ENCODE results near the gene GLYATL1.

Gene GLYATL1

DNA sequence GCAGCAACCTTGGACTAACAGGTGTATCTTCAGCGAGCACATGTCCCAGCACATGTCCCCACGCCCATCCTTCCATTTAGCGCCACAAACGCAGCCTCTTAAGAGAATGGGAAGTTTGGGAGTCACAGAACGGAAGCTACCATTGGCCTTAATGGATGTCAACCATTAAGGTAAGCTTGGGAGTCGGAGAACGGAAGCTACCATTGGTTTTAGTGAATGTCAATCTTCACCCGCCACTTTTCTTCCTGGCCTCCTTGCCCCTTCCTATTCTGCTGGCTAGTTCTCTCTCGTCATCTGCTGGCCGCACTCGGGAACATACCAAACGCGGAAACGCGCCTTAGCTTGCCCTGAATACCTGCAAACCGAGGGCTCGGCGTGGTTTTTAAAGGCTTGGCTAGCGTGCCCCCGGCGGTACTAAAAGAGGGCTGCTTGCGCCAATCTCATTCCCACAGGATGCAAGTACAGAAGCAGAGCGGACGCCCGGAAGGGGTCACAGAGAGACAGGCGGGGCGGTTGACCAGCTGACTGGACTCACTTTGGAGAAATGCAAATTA lies 24.3 kb downstream of the GLYATL1 start:
- CTCF ChIA-PET, result no interaction called here
- DNase-seq (ENCODE audit: extremely low spot score), result no peak

GRCh38 chr11:58965246-58965985 lies 26.1 kb downstream of the GLYATL1 start:
- DNase-seq (ENCODE audit: extremely low spot score), result no peak
- ChIA-PET CTCF (no interaction called here), POLR2A (no interaction called here)
- TF ChIP-seq SUZ12 (IDR thresholded peaks at IDR 0.05) (no peak), FOXK2 (IDR thresholded peaks at IDR 0.05) (no peak), LEF1 (IDR thresholded peaks at IDR 0.05; ENCODE audit: borderline replicate concordance) (no peak), BHLHE40 (IDR thresholded peaks at IDR 0.05; ENCODE audit: borderline replicate concordance) (no peak), TARDBP (IDR thresholded peaks at IDR 0.05) (no peak), NFRKB (IDR thresholded peaks at IDR 0.05) (no peak)

More for the DNA sequence above, 24.3 kb downstream of the GLYATL1 start:
- TF ChIP-seq ELF4 (IDR thresholded peaks at IDR 0.05), result no peak
- no peak for TF ChIP-seq TARDBP (IDR thresholded peaks at IDR 0.05)
- TF ChIP-seq NFRKB (IDR thresholded peaks at IDR 0.05), result no peak
- TF ChIP-seq LEF1 (IDR thresholded peaks at IDR 0.05; ENCODE audit: borderline replicate concordance), result no peak
- TF ChIP-seq SUZ12 (IDR thresholded peaks at IDR 0.05), result no peak
- TF ChIP-seq HDGF (IDR thresholded peaks at IDR 0.05; ENCODE audit: borderline replicate concordance), result no peak
- TF ChIP-seq BHLHE40 (IDR thresholded peaks at IDR 0.05; ENCODE audit: borderline replicate concordance), result no peak
- TF ChIP-seq FOXK2 (IDR thresholded peaks at IDR 0.05), result no peak
- no peak for TF ChIP-seq FOXA1 (IDR thresholded peaks at IDR 0.05)
- no peak for TF ChIP-seq ZNF384 (IDR thresholded peaks at IDR 0.05)
- POLR2A ChIA-PET, result no interaction called here

DNA sequence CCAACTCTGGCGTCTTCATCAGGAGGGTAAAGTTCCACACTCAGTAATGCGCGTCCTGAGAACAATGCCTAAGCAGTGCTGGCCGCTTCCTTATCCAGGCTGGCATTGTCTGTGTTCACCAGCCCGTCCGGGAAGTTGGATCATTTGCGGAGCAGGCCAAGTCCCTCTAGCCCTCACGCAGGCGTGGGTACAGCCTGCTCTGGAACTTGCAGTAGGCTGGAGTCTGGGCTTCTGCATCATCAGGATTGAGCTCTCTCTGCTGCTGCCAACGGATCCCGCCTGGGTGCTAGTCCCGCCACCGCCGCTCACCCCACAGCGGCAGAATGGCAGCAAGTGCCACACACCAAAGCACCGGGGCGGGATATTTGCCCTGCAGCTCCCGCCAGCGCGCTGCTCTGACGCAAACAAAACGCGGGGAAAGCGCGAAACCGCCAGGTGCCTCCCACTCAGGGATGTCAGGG lies 29.0 kb downstream of the GLYATL1 start:
- ChIA-PET CTCF (no interaction called here), POLR2A (no interaction called here)
- DNase-seq (ENCODE audit: extremely low spot score), result no peak
- TF ChIP-seq SUZ12 (IDR thresholded peaks at IDR 0.05), result no peak

- POLR2A ChIA-PET, result no interaction called here
- DNase-seq (ENCODE audit: extremely low spot score), result no peak
- no peak for TF ChIP-seq ZNF384 (IDR thresholded peaks at IDR 0.05)
- TF ChIP-seq L3MBTL2 (conservative IDR thresholded peaks at IDR 0.05), result no peak
- no peak for TF ChIP-seq LEF1 (IDR thresholded peaks at IDR 0.05; ENCODE audit: borderline replicate concordance)
- no peak for TF ChIP-seq SP1 (IDR thresholded peaks at IDR 0.05)
- TF ChIP-seq ARNT (IDR thresholded peaks at IDR 0.05), result no peak
- CTCF ChIA-PET, result no interaction called here
Observed at GRCh38 chr11:58977470-58977869, 38.2 kb downstream of the GLYATL1 start.

DNA sequence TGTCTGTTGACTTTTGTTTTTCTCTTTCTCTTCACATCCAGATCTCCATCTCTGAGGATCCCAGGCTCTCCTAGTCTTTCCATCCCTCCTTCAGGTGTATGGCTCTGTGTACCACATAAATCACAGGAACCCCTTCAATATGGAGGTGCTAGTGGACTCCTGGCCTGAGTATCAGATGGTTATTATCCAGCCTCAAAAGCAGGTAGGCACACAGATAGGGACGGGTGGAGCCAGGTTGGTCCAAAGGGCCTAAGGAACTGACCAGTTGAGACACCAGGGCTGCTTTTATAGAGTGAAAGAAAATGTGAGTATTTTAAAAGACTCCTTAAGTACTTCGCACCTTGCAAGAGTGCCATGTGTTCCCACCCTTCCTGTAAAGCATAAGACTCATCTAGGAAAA lies 39.9 kb downstream of the GLYATL1 start:
- TF ChIP-seq TARDBP (IDR thresholded peaks at IDR 0.05), result no peak
- no peak for TF ChIP-seq FOXK2 (IDR thresholded peaks at IDR 0.05)
- TF ChIP-seq ARNT (IDR thresholded peaks at IDR 0.05), result no peak
- no peak for TF ChIP-seq ELF4 (IDR thresholded peaks at IDR 0.05)
- no peak for TF ChIP-seq ZNF384 (IDR thresholded peaks at IDR 0.05)
- TF ChIP-seq L3MBTL2 (conservative IDR thresholded peaks at IDR 0.05), result no peak
- TF ChIP-seq NFRKB (IDR thresholded peaks at IDR 0.05), result no peak
- no peak for TF ChIP-seq SP1 (IDR thresholded peaks at IDR 0.05)
- TF ChIP-seq BHLHE40 (IDR thresholded peaks at IDR 0.05; ENCODE audit: borderline replicate concordance), result no peak
- TF ChIP-seq, protein P1, sequence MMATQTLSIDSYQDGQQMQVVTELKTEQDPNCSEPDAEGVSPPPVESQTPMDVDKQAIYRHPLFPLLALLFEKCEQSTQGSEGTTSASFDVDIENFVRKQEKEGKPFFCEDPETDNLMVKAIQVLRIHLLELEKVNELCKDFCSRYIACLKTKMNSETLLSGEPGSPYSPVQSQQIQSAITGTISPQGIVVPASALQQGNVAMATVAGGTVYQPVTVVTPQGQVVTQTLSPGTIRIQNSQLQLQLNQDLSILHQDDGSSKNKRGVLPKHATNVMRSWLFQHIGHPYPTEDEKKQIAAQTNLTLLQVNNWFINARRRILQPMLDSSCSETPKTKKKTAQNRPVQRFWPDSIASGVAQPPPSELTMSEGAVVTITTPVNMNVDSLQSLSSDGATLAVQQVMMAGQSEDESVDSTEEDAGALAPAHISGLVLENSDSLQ (IDR thresholded peaks at IDR 0.05), result no peak
- no peak for TF ChIP-seq FOXM1 (IDR thresholded peaks at IDR 0.05; ENCODE audit: borderline replicate concordance)
- TF ChIP-seq FOXA1 (IDR thresholded peaks at IDR 0.05), result no peak
- TF ChIP-seq SUZ12 (IDR thresholded peaks at IDR 0.05), result no peak
- no peak for TF ChIP-seq CTBP1 (IDR thresholded peaks at IDR 0.05; ENCODE audit: borderline replicate concordance)
- no peak for TF ChIP-seq LEF1 (IDR thresholded peaks at IDR 0.05; ENCODE audit: borderline replicate concordance)
- TF ChIP-seq HDGF (IDR thresholded peaks at IDR 0.05; ENCODE audit: borderline replicate concordance), result no peak
- ChIA-PET POLR2A (no interaction called here), CTCF (no interaction called here)
- no peak for DNase-seq (ENCODE audit: extremely low spot score)

GRCh38 chr11:58980159-58980843 lies 41.0 kb downstream of the GLYATL1 start:
- no peak for DNase-seq (ENCODE audit: extremely low spot score)
- TF ChIP-seq FOXM1 (IDR thresholded peaks at IDR 0.05; ENCODE audit: borderline replicate concordance) (no peak), LEF1 (IDR thresholded peaks at IDR 0.05; ENCODE audit: borderline replicate concordance) (no peak), HDGF (IDR thresholded peaks at IDR 0.05; ENCODE audit: borderline replicate concordance) (no peak), BHLHE40 (IDR thresholded peaks at IDR 0.05; ENCODE audit: borderline replicate concordance) (no peak), ARNT (IDR thresholded peaks at IDR 0.05) (no peak), FOXA1 (IDR thresholded peaks at IDR 0.05) (no peak), ZNF384 (IDR thresholded peaks at IDR 0.05) (no peak), CTBP1 (IDR thresholded peaks at IDR 0.05; ENCODE audit: borderline replicate concordance) (no peak), L3MBTL2 (conservative IDR thresholded peaks at IDR 0.05) (no peak), ELF4 (IDR thresholded peaks at IDR 0.05) (no peak), FOXK2 (IDR thresholded peaks at IDR 0.05) (no peak), TARDBP (IDR thresholded peaks at IDR 0.05) (no peak), NFRKB (IDR thresholded peaks at IDR 0.05) (no peak), SP1 (IDR thresholded peaks at IDR 0.05) (no peak), SUZ12 (IDR thresholded peaks at IDR 0.05) (no peak)
- TF ChIP-seq, protein P1 (IDR thresholded peaks at IDR 0.05), result no peak
- CTCF ChIA-PET, result no interaction called here
- POLR2A ChIA-PET, result no interaction called here
